Measurements from ENCODE around the gene AGMAT.

The AGMAT gene, protein sequence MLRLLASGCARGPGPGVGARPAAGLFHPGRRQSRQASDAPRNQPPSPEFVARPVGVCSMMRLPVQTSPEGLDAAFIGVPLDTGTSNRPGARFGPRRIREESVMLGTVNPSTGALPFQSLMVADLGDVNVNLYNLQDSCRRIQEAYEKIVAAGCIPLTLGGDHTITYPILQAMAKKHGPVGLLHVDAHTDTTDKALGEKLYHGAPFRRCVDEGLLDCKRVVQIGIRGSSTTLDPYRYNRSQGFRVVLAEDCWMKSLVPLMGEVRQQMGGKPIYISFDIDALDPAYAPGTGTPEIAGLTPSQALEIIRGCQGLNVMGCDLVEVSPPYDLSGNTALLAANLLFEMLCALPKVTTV

DNA sequence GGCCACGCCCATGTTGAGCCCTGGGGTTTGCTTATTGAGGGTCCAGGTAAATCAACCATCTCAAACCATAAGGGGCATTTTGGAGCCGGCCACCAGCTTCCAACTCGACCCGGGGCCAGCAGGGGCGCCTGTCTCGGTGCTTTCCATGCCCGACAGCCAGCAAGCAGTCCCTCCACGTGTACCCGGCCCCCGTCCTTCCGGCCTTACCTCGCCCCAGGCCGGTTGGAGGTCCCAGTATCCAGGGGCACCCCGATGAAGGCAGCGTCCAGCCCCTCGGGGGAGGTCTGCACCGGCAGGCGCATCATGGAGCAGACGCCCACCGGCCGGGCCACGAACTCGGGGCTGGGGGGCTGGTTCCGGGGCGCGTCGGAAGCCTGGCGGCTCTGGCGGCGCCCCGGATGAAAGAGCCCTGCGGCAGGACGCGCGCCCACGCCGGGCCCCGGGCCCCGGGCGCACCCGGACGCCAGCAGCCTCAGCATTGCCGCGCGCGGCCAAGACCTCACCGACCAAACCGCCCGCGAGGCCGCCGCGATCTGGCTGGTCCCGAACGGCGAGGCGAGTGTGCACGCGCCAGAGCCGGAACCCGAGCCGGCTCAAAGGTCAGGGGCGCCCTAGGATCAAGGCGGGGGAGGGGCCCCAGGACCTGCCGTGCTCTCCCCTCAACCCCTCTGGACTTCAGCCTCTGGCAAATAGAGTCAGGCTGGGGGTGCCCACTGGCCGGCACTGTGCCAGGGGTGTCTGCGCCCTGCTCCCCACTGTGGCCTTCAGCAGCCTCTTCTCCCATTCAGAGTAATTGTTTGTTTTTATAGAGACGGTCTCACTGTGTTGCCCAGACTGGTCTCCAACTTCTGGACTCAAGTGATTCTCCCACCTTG lies at the start of gene AGMAT:
Gene AGMAT (minus strand): TSS at position 563 of the 875 bp plus-strand sequence. CDS start 84 bp downstream, at position 479.
- peak; percentile 39 for DNase-seq

DNA sequence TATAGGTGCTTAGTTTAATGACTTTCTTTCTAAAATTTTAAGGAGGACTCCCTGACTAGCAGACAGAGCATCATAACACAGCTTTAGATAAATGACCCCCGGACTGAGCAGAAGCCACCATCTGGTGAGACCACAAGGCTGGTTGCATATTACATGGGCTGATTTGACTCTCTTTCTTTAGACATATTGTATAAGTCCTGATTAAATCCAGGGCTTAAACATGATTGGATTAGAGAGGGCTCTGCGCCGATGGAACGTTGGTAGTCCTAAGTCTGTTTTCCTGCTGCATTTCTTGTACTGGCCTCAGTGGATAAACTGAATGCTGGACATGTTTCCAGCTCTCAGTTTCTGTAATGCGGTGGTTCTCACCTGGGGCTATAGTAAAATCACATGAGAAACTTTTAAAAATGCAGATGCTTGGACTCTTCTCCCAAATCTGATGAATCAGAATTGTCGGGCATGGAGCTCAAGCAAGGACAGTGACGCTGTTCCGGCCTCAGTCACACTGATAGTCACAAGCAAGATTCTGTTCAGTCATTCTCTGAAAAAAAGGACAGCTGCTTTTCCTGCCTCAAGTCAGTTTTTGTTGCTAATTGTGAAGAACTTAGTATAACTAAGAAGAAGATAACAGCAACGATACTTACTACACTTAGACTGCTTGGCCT lies 49.0 kb upstream of the AGMAT start:
- no peak for DNase-seq

DNA sequence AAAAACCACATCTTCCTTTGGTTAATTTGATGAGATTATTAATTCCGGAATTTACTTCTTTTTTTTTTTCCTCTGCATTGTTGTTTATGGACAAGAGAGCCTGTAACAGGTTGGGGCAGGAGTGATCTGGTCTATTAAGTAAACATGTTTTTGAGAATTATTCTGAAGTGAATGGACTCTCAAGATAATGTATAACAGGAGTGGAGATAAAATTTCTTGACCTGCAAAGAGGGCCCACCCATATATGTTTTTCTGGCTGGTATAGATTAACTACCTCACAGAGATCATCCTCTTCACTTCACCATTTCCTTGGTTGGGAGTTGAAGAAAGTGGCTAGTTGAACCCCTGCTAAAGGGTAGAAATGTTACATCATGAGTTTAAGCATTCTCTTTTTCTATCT lies 43.2 kb upstream of the AGMAT start:
- DNase-seq, result no peak

DNA sequence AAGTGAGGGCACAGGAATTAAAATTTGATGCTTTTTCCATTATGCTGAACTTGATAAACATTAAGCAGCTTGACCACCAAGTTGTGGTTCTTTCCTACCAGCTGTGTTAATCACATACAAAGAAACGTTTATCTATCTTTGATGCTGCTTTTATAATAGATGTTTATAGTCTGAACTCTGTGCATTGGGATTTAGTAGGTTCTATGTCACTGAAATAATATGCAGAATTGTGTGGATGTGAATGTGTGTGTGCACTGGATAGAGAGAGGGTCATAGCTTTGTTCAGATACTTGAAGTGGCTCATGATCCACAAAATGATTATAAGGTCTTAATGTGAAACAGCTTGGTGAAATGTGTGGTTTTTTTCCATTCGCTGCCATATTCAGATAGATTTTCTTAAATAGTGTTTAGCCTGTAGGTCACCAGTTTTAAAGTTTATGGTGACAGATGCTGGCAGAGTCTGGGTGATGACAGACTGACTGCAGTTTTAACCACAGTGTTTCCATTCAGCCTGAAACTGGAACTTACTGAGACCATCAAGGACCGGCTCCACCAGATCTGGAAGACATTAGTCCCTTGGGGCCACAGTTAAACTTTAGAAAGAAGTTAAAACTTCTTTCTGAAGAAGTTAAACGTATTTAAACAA lies 42.6 kb upstream of the AGMAT start:
- peak; percentile 85 for DNase-seq

DNA sequence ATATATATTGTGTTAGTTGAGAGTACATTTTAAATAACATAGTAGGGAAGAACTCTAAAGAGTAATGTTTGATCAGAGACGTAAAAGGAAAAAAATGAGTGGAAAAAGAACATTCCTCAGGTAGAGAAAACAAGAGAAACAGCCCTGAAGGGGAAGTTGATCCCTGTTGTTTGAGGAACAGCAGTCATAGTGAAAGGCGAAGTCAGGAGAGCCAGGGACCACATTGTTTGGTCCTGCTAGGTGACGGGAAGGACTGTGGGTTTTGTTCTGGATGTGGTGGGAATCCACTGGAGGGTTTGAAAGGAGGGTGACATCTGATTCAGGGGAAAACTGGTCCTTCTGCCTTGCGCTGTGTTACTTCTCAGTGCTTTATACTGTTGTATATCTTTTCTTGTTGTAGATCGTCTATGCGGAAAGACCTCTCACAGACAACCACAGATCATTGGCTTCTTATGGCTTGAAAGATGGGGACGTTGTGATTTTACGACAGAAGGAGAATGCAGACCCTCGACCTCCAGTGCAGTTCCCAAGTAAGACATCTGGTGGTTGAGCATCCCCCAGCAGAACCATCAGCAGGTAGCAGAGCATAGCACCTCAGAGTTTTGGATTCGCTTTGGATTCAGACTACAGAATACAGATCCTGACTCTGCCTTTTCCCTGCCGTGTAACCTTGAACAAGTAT lies 41.6 kb upstream of the AGMAT start:
- DNase-seq, result peak; percentile 67

DNA sequence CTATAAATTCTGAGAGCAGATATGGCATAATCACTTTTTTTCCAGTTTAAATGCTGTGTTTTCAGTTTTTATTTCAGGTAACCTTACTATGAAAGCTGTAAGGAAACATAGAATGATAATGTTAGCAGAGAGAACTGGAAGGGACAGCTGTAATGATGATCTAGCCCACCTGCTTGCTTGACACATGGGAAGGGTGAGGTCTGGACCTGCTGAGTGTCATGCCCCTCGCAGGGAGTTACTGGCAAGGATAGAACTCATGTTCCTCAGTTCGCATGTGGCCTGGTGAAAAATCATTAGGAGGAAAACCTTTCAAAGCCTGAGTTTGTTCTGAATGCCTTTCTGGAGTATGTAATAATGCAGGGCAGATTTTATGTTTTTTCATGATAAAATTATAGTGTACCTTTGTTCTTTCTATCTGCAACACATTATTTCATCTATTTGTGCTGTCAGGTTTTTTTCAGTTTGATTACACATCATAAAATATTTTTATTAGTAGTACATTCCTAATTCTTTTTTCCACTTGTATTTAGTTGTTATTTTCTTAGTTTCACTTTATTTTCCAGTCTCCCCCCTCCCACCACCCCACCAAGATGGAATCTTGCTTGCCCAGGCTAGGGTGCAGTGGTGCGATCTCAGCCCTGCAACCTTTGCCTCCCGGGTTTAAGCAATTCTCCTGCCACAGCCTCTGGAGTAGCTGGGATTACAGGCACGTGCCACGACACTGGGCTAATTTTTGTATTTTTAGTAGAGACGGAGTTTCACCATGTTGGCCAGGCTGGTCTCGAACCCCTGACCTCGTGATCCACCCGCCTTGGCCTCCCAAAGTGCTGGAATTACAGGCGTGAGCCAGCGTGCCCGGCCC lies 40.4 kb upstream of the AGMAT start:
- DNase-seq, result no peak

DNA sequence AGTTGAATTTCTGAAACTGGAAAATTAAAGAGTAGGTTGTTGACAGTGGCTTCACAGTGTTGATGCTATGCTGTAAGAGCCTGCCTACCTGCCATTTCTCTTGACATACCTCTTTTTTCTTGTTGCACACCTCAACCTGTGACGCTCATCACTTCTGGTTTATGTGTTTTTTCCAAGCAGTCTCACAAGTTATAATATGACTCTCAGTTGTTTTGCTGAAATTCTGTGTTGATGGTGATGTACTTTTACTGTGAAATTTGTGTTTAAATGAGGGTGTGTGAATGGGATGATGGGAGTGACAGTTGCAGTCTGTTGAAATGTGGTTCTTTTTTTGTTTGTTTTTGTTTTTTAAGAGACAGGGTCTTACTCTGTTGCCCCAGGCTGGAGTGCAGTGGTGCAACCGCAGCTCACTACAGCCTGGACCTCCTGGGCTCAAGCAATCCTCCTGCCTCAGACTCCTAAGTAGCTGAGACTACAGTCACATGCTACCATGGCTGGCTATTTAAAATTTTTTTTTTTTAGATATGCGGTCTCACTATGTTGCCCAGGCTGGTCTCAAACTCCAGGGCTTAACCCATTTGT lies 39.4 kb upstream of the AGMAT start:
- DNase-seq, result no peak

DNA sequence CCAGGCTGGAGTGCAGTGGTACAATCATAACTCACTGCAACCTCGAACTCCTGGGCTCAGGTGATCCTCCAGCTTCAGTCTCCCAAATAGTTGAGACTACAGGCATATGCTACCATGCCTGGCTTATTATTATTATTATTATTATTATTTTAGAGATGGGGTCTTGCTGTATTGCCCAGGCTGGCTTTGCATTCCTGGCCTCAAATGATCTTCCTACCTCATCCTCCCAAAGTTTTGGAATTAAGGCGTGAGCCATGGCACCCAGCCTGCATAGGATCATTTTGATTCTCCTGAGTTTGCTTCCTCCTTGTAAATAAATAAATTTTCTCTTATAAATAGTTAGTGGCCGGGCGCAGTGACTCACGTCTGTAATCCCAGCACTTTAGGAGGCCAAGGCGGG lies 38.6 kb upstream of the AGMAT start:
- DNase-seq, result no peak

DNA sequence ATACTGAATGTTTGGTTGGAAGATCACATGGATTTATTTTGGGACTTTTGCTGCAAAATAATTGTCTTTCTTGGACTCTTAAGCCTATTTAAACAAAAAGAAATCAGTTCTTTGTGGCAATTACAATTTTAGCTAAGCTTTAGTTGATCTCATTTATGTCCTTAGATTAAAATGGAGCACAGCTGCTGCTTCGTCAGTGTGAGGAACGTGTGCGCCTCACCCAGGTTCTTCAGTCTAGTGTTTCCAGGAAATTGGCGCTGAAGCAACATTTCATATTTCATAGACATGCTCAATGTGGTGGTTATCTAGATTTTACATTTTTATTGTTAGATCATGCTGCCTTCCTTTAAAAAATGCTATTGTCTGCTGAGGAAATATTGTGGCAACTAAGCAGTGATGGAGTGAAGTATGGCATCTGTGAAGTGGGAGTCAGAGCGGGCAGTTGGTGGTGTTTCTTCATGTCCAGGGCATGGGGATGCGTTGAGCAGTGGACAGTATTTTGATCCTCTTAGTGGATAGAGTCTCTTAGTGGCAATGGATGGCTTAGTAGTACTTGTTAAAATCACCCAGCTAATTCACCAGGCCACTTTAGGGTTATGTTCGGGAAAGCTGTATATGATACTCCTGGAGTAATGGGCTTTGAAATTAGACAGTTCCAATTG lies 38.0 kb upstream of the AGMAT start:
- DNase-seq, result no peak

DNA sequence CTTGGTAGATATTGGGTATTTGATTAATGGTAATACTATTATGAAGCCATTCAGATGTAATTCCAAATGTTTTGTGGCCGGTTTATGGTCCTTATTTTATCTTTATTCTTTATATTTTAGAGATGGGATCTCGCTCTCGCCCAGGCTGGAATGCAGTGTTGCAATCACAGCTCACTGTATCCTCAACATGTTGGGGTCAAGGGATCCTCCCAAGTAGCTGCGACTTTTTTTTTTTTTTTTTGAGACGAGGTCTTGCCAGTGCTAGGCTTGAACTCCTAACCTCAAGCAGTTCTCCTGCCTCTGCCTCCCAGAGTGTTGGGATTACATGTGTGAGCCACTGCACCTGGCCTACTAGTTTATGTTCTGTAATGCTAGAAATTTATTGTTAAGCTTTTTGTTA lies 37.1 kb upstream of the AGMAT start:
- DNase-seq, result no peak

DNA sequence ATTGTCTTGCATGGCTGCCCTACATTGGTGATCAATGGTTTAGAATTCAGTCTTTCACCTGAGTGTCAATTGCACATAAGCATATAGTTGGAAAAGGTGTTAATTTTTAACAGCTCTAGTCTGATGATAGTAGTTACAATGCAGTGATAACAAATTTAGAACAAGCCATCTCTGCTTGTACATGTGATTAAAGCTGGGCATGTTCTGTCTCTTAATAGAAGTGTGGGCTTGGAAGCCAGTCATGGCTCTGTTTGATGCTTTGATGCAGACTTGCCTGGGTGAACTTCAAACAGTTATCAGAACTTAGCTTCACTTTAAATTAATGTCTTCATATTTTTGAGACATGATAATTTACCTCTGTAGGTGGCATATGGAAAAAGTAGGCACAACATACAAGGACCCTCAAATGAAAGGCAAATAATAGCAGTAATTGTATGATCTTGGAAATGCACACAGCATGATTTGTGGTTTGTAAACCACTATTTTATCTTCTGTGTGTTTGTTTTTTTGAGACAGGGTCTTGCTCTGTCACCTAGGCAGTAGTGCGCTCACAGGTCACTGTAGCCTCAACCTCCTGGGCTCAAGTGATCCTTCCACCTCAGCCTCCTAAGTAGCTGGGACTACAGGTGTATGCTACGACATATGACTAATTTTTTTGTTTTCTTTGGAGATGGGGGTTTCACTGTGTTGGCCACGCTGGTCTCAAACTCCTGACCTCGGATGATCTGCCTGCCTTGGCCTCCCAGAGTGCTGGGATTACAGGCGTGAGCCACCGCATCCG lies 36.2 kb upstream of the AGMAT start:
- DNase-seq, result no peak

DNA sequence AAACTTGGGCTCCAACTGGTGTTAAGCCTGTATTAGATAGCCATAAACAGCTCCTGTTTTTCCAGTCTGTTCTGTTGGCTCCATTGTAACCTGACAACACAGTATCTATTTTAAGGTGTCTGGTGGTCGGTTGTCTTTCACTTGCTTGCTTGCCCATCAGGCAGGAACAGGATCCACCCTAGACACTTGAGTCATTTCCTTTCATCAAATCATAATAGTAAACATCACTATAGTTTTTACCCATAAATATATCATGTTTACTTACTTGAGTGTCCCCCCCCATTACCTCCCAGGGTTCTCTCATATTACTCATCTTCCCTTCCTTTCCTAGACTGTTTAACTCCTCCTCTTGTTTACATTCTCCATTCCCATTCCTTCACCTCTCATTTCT lies 35.3 kb upstream of the AGMAT start:
- no peak for DNase-seq

DNA sequence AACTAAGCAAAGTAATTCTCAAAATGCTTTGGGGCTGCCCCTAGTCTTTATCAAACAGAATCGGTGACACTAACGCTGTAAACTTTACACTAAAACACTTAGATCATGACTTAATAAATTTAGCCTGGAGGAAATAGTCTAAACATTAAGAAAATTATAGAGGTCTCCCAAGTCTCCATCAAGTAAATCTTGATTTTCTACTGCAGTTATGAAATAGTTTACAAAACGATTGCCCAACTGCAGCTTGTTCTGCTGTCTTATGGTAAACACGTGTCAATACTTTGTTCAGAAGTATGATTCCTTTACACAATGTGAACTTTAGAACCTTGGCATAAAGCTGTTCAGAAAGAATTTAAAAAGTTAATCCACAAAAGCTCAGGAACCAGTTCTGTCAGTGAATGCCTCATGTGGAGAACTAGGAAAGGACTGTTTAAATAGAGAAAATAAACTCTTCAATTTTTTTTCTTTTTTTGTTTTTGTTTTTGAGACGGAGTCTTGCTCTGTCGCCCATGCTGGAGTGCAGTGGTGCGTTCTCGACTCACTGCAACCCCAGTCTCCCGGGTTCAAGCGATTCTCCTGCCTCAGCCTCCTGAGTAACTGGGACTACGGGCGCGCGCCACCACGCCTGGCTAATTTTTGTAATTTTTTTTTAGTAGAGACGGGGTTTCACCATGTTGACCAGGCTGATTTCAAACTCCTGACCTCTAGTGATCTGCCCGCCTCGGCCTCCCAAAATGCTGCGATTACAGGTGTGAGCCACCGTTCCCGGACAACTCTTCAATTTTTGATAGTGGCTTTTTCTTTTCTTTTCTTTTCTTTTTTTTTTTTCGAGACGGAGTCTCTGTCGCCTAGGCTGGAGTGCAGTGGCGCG lies 34.0 kb upstream of the AGMAT start:
- DNase-seq, result peak; percentile 63

DNA sequence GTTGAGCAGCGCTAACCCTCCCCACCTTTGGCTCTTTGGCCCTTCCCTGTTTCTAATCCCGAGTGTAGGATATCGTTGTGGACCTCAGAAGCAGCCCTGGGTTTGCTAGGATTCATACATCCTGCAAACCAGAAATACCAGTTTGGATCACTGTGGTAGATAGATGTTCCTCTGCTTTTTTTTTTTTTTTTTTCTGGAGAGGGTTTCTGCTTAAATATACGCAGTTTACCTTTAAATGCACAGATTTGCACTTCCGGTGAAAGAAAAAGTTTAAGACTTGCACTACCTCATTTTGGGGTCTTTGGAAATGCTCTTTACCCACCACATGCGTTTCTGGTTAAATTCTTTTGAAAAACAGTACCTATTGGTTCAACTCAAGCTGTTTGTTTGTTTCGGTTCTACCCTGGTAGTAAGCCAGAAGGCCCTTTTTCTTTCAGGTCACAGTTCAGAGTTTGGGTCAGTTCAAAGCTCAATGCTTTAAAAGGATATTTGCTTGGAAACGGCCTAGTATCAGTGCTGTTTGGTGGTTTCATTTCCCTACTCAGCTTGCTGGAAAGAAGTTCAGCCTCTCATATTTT lies 33.3 kb upstream of the AGMAT start:
- DNase-seq, result peak; percentile 70

DNA sequence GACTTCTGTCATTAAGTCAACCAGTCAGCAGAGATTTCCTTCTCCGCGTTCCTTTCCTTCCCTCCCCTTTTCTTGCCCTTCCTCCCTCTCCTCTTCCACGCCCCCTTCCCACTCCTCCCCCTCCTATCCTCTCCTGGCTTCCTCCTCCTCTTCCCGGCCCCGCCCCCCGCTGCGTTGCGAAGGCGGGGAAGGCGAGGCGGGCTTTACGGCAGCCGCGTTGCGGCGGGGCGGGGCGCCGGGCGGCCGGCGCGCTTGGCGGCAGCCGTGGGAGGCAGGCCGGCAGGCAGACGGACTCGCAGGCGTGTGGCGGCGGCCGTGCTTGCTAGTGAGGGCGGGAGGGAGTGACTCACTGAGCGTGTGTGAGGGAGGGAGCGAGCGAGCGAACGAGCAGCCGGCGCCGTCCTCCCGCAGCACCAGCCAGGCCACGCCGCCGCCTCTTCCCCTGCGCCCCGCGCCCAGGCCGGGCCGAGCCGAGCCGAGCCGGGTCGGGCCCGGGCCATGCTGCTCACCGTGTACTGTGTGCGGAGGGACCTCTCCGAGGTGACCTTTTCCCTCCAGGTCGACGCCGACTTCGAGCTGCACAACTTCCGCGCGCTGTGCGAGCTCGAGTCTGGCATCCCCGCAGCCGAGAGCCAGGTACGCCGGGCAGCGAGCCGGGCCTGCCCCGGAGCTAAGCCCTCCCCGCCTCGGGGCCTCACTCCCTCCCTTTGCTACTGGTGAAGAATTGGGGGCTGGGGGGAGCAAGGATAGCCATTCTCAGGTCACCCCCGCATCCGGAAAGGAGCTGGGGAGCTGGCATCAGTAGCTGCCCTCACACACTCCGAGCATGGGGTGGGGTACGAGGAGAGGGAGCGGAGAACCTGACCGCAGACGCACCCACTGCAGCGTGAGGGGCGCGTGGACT lies 32.6 kb upstream of the AGMAT start, which contains the start of gene DDI2:
Gene DDI2 (plus strand): TSS at position 286 of the 904 bp plus-strand sequence. CDS start 213 bp downstream, at position 499.
- peak; percentile 93 for DNase-seq

DNA sequence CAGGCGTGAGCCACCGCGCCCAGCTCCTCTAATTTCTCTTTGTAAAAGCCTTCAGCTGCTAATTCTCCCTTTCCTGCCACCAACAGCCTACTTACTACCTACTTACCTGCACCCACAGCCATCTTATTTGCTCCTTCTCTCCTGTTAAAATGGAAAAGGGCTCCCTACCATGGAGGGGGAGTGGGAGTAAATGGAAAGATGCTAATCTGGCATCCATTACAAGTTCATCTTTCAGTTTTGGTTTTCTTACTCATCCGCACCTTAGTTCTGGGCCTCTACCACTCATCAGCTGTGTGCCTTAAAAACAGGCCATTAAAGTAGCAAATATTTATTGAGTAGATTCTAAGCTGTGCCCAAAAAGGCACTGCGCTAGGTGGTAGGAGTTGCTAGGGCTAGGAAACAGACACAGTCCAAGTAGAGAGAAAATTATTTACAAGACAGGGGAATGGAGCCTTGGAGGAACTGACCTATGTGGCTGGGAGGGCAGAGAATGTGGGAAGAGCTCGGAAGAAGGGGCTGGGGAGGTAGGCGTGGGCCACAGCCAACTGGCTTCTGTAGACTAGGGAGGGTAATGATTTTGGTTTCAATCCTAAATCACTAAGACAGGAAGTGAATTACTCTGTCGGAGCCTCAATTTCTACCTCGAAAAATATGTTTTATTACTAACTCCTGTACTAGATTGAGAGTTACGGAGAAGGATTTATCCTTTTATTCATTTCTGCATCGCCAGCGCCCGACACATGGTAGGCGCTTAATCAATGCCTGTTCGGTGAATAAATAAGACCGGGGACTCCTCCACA lies 31.7 kb upstream of the AGMAT start:
- DNase-seq, result no peak

Data from MV-4-11 (cell line).